Activated B cell treated with CpG ODN at 0.5 μM for 24 hours (primary cell): ENCODE data around the gene APPBP2. TPM values are rescaled to one million over a fixed set of nuclear protein-coding genes. Genes with fewer than 3 reads are reported as not detected.

ENCODE experiments used
- ATAC-seq: fragments of 200-7000 bp; cut with Tn5 transposase; one replicate; pipeline ENCODE4 v1.10.0; 2021; ENCODE audit warnings: low read depth, mild to moderate bottlenecking, moderate library complexity
- CTCF ChIA-PET: fragments of 350-600 bp; sonication (Branson Sonifier 250); formaldehyde crosslinking; loops from one replicate; lab custom pipeline; 2021; ENCODE audit warnings: antibody characterized with exemption; lab: Charles Lee
- POLR2A ChIA-PET: fragments of 350-600 bp; sonication (Branson Sonifier 250); formaldehyde crosslinking; loops from one replicate; lab custom pipeline; 2021; ENCODE audit warnings: antibody characterized with exemption; lab: Charles Lee
- DNase-seq: peaks from one replicate; pipeline ENCODE4 v3.0.0; 2022
- H3K27ac Mint-ChIP-seq: one replicate; pipeline ENCODE4 v1.8.0; 2020; ENCODE audit warnings: mixed read lengths
- H3K27me3 Mint-ChIP-seq: one replicate; pipeline ENCODE4 v1.8.0; 2021; ENCODE audit warnings: mixed read lengths
- H3K36me3 Mint-ChIP-seq: one replicate; pipeline ENCODE4 v1.8.0; 2021; ENCODE audit warnings: low read depth, mixed read lengths
- H3K4me1 Mint-ChIP-seq: one replicate; pipeline ENCODE4 v1.8.0; 2021; ENCODE audit warnings: mixed read lengths
- H3K4me3 Mint-ChIP-seq: one replicate; pipeline ENCODE4 v1.8.0; 2020; ENCODE audit warnings: mild to moderate bottlenecking, mixed read lengths
- H3K9me3 Mint-ChIP-seq: one replicate; pipeline ENCODE4 v1.8.0; 2020; ENCODE audit warnings: mixed read lengths
- CTCF ChIP-seq: fragments of 200-600 bp; IDR thresholded peaks from one replicate; pipeline ENCODE4 v1.8.0; 2022; ENCODE audit warnings: antibody characterized with exemption, mild to moderate bottlenecking
- intact Hi-C: fragments of 100-400 bp; cut with micrococcal nuclease; formaldehyde crosslinking; loops from one replicate; pipeline ENCODE4 v1.15.1; 2024
- total RNA-seq: library from RNA; stranded (reverse); gene quantifications from 2 replicates; pipeline ENCODE4 v1.2.3, GENCODE V29; 2022

APPBP2 gene
- total RNA-seq, 1 donor from 2014 or later = 29.9 TPM

GRCh38 chr17:60542071-60542470 is 16.0 kb upstream of the APPBP2 start:
- ChIA-PET POLR2A (no interaction called here), CTCF (no interaction called here)
- H3K36me3 Mint-ChIP-seq = no peaks in the 10 kb centered on the region
- ATAC-seq (no peak), DNase-seq (no peak)
- no peak overlapping the region for H3K27ac Mint-ChIP-seq
- H3K9me3 Mint-ChIP-seq = no peaks in the 10 kb centered on the region
- H3K27me3 Mint-ChIP-seq = no peaks in the 10 kb centered on the region
- intact Hi-C loops = no loop called here
- no peak overlapping the region for H3K4me3 Mint-ChIP-seq
- no peak for TF ChIP-seq CTCF
- no peaks in the 10 kb centered on the region for H3K4me1 Mint-ChIP-seq

- Mint-ChIP-seq H3K27me3 (no peaks in the 10 kb centered on the region), H3K27ac (no peak overlapping the region), H3K9me3 (no peaks in the 10 kb centered on the region), H3K4me3 (no peak overlapping the region), H3K4me1 (no peaks in the 10 kb centered on the region), H3K36me3 (no peaks in the 10 kb centered on the region)
- intact Hi-C loops = no loop called here
- ChIA-PET POLR2A (no interaction called here), CTCF (no interaction called here)
- no peak for TF ChIP-seq CTCF
- no peak for ATAC-seq
- DNase-seq = no peak
Observed at GRCh38 chr17:60540460-60540859, 14.4 kb upstream of the APPBP2 start.

GRCh38 chr17:60539807-60540206 is 13.8 kb upstream of the APPBP2 start:
- intact Hi-C loops = no loop called here
- no peaks in the 10 kb centered on the region for H3K36me3 Mint-ChIP-seq
- CTCF ChIA-PET = no interaction called here
- no peak overlapping the region for H3K4me3 Mint-ChIP-seq
- no peaks in the 10 kb centered on the region for H3K4me1 Mint-ChIP-seq
- TF ChIP-seq CTCF = no peak
- ATAC-seq (no peak), DNase-seq (no peak)
- POLR2A ChIA-PET = no interaction called here
- H3K27me3 Mint-ChIP-seq = no peaks in the 10 kb centered on the region
- H3K9me3 Mint-ChIP-seq = no peaks in the 10 kb centered on the region
- no peak overlapping the region for H3K27ac Mint-ChIP-seq

GRCh38 chr17:60538726-60539125 is 12.7 kb upstream of the APPBP2 start:
- Mint-ChIP-seq H3K27me3 (no peaks in the 10 kb centered on the region), H3K9me3 (no peaks in the 10 kb centered on the region), H3K4me3 (no peak overlapping the region), H3K36me3 (no peaks in the 10 kb centered on the region), H3K27ac (no peak overlapping the region), H3K4me1 (no peaks in the 10 kb centered on the region)
- ATAC-seq = no peak
- TF ChIP-seq CTCF = no peak
- ChIA-PET CTCF (no interaction called here), POLR2A (no interaction called here)
- intact Hi-C loops = no loop called here
- no peak for DNase-seq

GRCh38 chr17:60535382-60536279 is 9.6 kb upstream of the APPBP2 start:
- ChIA-PET CTCF (no interaction called here), POLR2A (no interaction called here)
- intact Hi-C loops = no loop called here
- DNase-seq (no peak), ATAC-seq (no peak)
- Mint-ChIP-seq H3K36me3 (no peaks in the 10 kb centered on the region), H3K27ac (no peak overlapping the region), H3K4me3 (no peak overlapping the region), H3K9me3 (no peaks in the 10 kb centered on the region), H3K27me3 (no peaks in the 10 kb centered on the region), H3K4me1 (no peaks in the 10 kb centered on the region)
- no peak for TF ChIP-seq CTCF
